Epithelial cell of esophagus (primary cell): ENCODE measurements around the gene UXT.

Experiments
- DNase-seq: peaks from one replicate; pipeline ENCODE4 v3.0.0; 2010; ENCODE audit warnings: low read depth
- H3K4me3 ChIP-seq: 2 replicates; pipeline ENCODE4 v1.5.1; 2011; ENCODE audit warnings: mild to moderate bottlenecking, low read length, control low read depth
- CTCF ChIP-seq: IDR thresholded peaks from 2 replicates; pipeline ENCODE4 v1.5.1; 2011; ENCODE audit warnings: low read depth, mild to moderate bottlenecking, low read length, control low read depth, inconsistent platforms; ENCODE audit not compliant: insufficient read depth; ENCODE audit errors: missing control alignments

Gene UXT

GRCh38 chrX:47661539-47661938 lies 2.6 kb upstream of the UXT start:
- TF ChIP-seq CTCF = no peak
- no peak overlapping the region for H3K4me3 ChIP-seq
- DNase-seq = no peak

GRCh38 chrX:47659421-47659726 lies 394 bp upstream of the UXT start:
- TF ChIP-seq CTCF = no peak
- peak overlapping the region; percentile 77 for H3K4me3 ChIP-seq
- no peak for DNase-seq

GRCh38 chrX:47658301-47658683 lies 688 bp downstream of the UXT start:
- TF ChIP-seq CTCF = no peak
- H3K4me3 ChIP-seq = peak overlapping the region; percentile 77
- DNase-seq = no peak

GRCh38 chrX:47651043-47651905 lies 7.7 kb downstream of the UXT start:
- H3K4me3 ChIP-seq = peak overlapping the region; percentile 46
- no peak for DNase-seq
- no peak for TF ChIP-seq CTCF

- TF ChIP-seq CTCF = no peak
- peak; percentile 97 for DNase-seq
- peak within 1 kb of the TSS; percentile 65 for H3K4me3 ChIP-seq
Observed at GRCh38 chrX:47650164-47651042, 8.6 kb downstream of the UXT start, which contains the start of gene ELK1. ELK1 (minus strand) TSS chrX:47650563; CDS start chrX:47641441, 9,122 bp downstream.

GRCh38 chrX:47649781-47650163 lies 9.2 kb downstream of the UXT start:
- peak overlapping the region; percentile 65 for H3K4me3 ChIP-seq
- no peak for DNase-seq
- no peak for TF ChIP-seq CTCF

GRCh38 chrX:47649271-47649670 lies 9.7 kb downstream of the UXT start:
- H3K4me3 ChIP-seq = peak overlapping the region; percentile 65
- no peak for DNase-seq
- TF ChIP-seq CTCF = no peak
